ENCODE measurements around the gene KYNU.
"Not testable (repeated sequence)": the region's sequence is repeated elsewhere in the genome, so short reads cannot be mapped to it uniquely, and the experiment has no call there.

The KYNU gene

GRCh38 chr2:142872882-142873724 is 4.4 kb upstream of the KYNU start:
- no peak for DNase-seq

- DNase-seq: no peak
Measured at GRCh38 chr2:142873831-142874287, 3.6 kb upstream of the KYNU start.

GRCh38 chr2:142874293-142874814 is 3.1 kb upstream of the KYNU start:
- no peak for DNase-seq

GRCh38 chr2:142875010-142875409 is 2.5 kb upstream of the KYNU start:
- DNase-seq: no peak

- DNase-seq: no peak
Measured at GRCh38 chr2:142875652-142876051, 1.8 kb upstream of the KYNU start.

- no peak for DNase-seq
Measured at GRCh38 chr2:142876423-142876822, 1.0 kb upstream of the KYNU start.

- no peak for DNase-seq
Measured at GRCh38 chr2:142878031-142878678, 691 bp downstream of the KYNU start.

- DNase-seq: no peak
Measured at GRCh38 chr2:142879151-142879550, 1.7 kb downstream of the KYNU start.

- DNase-seq: no peak
Measured at GRCh38 chr2:142880279-142880678, 2.8 kb downstream of the KYNU start.

GRCh38 chr2:142881619-142882018 is 4.2 kb downstream of the KYNU start:
- no peak for DNase-seq

- not testable (repeated sequence) for DNase-seq
Measured at GRCh38 chr2:142882500-142882899, 5.0 kb downstream of the KYNU start.

- no peak for DNase-seq
Measured at GRCh38 chr2:142883526-142883925, 6.1 kb downstream of the KYNU start.

- no peak for DNase-seq
Measured at GRCh38 chr2:142885543-142885942, 8.1 kb downstream of the KYNU start.

- no peak for DNase-seq
Measured at GRCh38 chr2:142892715-142893114, 15.3 kb downstream of the KYNU start.

GRCh38 chr2:142893241-142893640 is 15.8 kb downstream of the KYNU start:
- DNase-seq: no peak

- no peak for DNase-seq
Measured at GRCh38 chr2:142897807-142898206, 20.3 kb downstream of the KYNU start.

- DNase-seq: not testable (repeated sequence)
Measured at GRCh38 chr2:142900327-142900726, 22.9 kb downstream of the KYNU start.

GRCh38 chr2:142901780-142902179 is 24.3 kb downstream of the KYNU start:
- no peak for DNase-seq

- DNase-seq: not testable (repeated sequence)
Measured at GRCh38 chr2:142903726-142904125, 26.3 kb downstream of the KYNU start.

GRCh38 chr2:142907653-142908052 is 30.2 kb downstream of the KYNU start:
- DNase-seq: no peak

GRCh38 chr2:142914507-142915313 is 37.2 kb downstream of the KYNU start:
- no peak for DNase-seq

- no peak for DNase-seq
Measured at GRCh38 chr2:142915502-142915901, 38.0 kb downstream of the KYNU start.

GRCh38 chr2:142918624-142919023 is 41.2 kb downstream of the KYNU start:
- no peak for DNase-seq

Measured in NCI-H2171 treated with DMSO at 0.1 percent for 48 hours (cell line).